GM12892 (cell line): ENCODE measurements around the gene LASP1.

Experiments
- POLR2A ChIP-seq: IDR thresholded peaks from 2 replicates; pipeline ENCODE4 v1.6.1; 2011; ENCODE audit warnings: low read depth, low read length, control low read depth
- POLR2AphosphoS5 ChIP-seq: IDR thresholded peaks from 2 replicates; pipeline ENCODE4 v1.6.1; 2011; ENCODE audit warnings: low read depth, low read length, control low read depth

DNA sequence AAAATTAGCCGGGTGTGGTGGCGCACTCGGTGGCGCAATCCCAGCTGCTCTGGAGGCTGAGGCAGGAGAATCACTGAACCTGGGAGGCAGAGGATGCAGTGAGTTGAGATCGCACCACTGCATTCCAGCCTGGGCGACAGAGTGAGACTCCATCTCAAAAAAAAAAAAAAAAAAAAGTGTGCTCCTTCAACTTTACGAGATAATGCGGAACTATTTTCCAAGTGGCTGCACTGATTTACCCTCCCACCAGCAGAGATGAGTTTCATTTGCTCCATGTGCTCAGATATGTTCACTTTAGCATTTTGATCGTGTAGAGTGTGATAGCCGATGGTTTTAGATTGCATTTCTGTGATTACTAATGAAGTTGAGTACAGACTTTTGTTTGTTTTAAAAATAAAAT is 35.5 kb downstream of the LASP1 start:
- TF ChIP-seq POLR2A (no peak), POLR2AphosphoS5 (no peak)
